ENCODE measurements around the gene SPRY4.

DNA sequence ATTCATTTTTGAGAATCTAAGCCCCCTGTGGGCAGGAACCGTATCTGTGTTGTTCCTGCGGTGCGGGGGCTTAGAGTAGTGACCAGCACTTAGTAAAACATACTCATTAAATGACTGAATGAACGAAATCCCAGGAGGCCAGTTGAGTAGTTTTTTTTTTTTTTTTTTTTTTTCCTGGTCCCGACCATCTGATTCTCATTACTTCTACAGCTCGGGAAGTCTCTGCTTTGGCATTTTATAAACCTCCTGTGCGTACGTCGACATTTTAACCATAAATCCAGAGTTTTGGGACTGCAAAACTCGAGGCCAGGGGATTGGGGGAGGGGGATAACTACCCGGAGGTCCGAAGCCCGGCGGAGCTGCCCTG, 31.5 kb upstream of the SPRY4 start:
- TF ChIP-seq, protein P1, sequence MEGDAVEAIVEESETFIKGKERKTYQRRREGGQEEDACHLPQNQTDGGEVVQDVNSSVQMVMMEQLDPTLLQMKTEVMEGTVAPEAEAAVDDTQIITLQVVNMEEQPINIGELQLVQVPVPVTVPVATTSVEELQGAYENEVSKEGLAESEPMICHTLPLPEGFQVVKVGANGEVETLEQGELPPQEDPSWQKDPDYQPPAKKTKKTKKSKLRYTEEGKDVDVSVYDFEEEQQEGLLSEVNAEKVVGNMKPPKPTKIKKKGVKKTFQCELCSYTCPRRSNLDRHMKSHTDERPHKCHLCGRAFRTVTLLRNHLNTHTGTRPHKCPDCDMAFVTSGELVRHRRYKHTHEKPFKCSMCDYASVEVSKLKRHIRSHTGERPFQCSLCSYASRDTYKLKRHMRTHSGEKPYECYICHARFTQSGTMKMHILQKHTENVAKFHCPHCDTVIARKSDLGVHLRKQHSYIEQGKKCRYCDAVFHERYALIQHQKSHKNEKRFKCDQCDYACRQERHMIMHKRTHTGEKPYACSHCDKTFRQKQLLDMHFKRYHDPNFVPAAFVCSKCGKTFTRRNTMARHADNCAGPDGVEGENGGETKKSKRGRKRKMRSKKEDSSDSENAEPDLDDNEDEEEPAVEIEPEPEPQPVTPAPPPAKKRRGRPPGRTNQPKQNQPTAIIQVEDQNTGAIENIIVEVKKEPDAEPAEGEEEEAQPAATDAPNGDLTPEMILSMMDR (IDR thresholded peaks at IDR 0.05; ENCODE audit: insufficient read depth, low read depth, low read length): no peak
- TF ChIP-seq EZH2 (IDR thresholded peaks at IDR 0.05; ENCODE audit: insufficient read depth, low read length): no peak

Data from astrocyte (in vitro differentiated cells and primary cell).